Trophoblast cell (in vitro differentiated cells and primary cell): ENCODE measurements around the gene KARS1.

Experiments
- DNase-seq, 2 donors: peaks; one replicate each; pipeline ENCODE4 v3.0.0-alpha.2; 2016
- H2AFZ ChIP-seq: 2 replicates; pipeline ENCODE4 v1.6.1; 2013; ENCODE audit warnings: low read length, moderate library complexity, mild to moderate bottlenecking; ENCODE audit not compliant: insufficient read depth, poor library complexity
- H2AK5ac ChIP-seq: 2 replicates; pipeline ENCODE4 v1.6.1; 2013; ENCODE audit warnings: mild to moderate bottlenecking, low read length
- H2BK120ac ChIP-seq: 2 replicates; pipeline ENCODE4 v1.6.1; 2013; ENCODE audit warnings: low read length, mild to moderate bottlenecking, moderate library complexity; ENCODE audit not compliant: insufficient read depth, poor library complexity
- H2BK12ac ChIP-seq: 2 replicates; pipeline ENCODE4 v1.6.1; 2013; ENCODE audit warnings: mild to moderate bottlenecking, low read length, moderate library complexity
- H2BK5ac ChIP-seq: 2 replicates; pipeline ENCODE4 v1.6.1; 2013; ENCODE audit warnings: low read length, low read depth, moderate library complexity, mild to moderate bottlenecking; ENCODE audit not compliant: poor library complexity
- H3K14ac ChIP-seq: 2 replicates; pipeline ENCODE4 v1.6.1; 2013; ENCODE audit warnings: mild to moderate bottlenecking, low read length
- H3K18ac ChIP-seq: 2 replicates; pipeline ENCODE4 v1.6.1; 2013; ENCODE audit warnings: mild to moderate bottlenecking, low read length
- H3K23ac ChIP-seq: 2 replicates; pipeline ENCODE4 v1.6.1; 2013; ENCODE audit warnings: low read length
- H3K27ac ChIP-seq: 2 replicates; pipeline ENCODE4 v1.5.1; 2013; ENCODE audit warnings: low read depth, mild to moderate bottlenecking, inconsistent platforms, low read length, moderate library complexity
- H3K27me3 ChIP-seq: 2 replicates; pipeline ENCODE4 v1.6.1; 2013; ENCODE audit warnings: inconsistent platforms, mild to moderate bottlenecking, low read length, moderate library complexity; ENCODE audit not compliant: insufficient read depth
- H3K36me3 ChIP-seq, 2 experiments: 1 replicate in 1 of 2; 2 replicates in 1 of 2; pipeline ENCODE4 v1.6.1; 2013; ENCODE audit warnings: low read length in 2 of 2, mild to moderate bottlenecking in 2 of 2, moderate library complexity in 1 of 2; ENCODE audit not compliant: insufficient read depth in 2 of 2, control insufficient read depth in 1 of 2
- H3K4ac ChIP-seq: 2 replicates; pipeline ENCODE4 v1.6.1; 2013; ENCODE audit warnings: low read depth, mild to moderate bottlenecking, low read length, moderate library complexity
- H3K4me1 ChIP-seq, 2 experiments: 1 replicate in 1 of 2; 2 replicates in 1 of 2; pipeline ENCODE4 v1.6.1; 2013; ENCODE audit warnings: low read length in 2 of 2, mild to moderate bottlenecking in 2 of 2, moderate library complexity in 1 of 2; ENCODE audit not compliant: insufficient read depth in 2 of 2, control insufficient read depth in 1 of 2
- H3K4me2 ChIP-seq: 2 replicates; pipeline ENCODE4 v1.6.1; 2013; ENCODE audit warnings: inconsistent platforms, mild to moderate bottlenecking, low read length, moderate library complexity
- H3K4me3 ChIP-seq: 2 replicates; pipeline ENCODE4 v1.5.1; 2013; ENCODE audit warnings: mild to moderate bottlenecking, low read depth, low read length, inconsistent platforms
- H3K79me1 ChIP-seq: one replicate; pipeline ENCODE4 v1.6.1; 2013; ENCODE audit warnings: low read length
- H3K79me2 ChIP-seq: 2 replicates; pipeline ENCODE4 v1.6.1; 2013; ENCODE audit warnings: low read length, mild to moderate bottlenecking; ENCODE audit not compliant: control insufficient read depth, insufficient read depth, poor library complexity
- H3K9ac ChIP-seq: 2 replicates; pipeline ENCODE4 v1.6.1; 2013; ENCODE audit warnings: mild to moderate bottlenecking, low read length
- H3K9me3 ChIP-seq: 2 replicates; pipeline ENCODE4 v1.6.1; 2013; ENCODE audit warnings: low read depth, mild to moderate bottlenecking, control low read depth, inconsistent platforms, low read length; ENCODE audit not compliant: insufficient read depth
- H4K12ac ChIP-seq: 2 replicates; pipeline ENCODE4 v1.6.1; 2013; ENCODE audit warnings: low read depth, mild to moderate bottlenecking, low read length, moderate library complexity
- H4K8ac ChIP-seq: 2 replicates; pipeline ENCODE4 v1.6.1; 2013; ENCODE audit warnings: low read depth, mild to moderate bottlenecking, low read length, moderate library complexity
- H4K91ac ChIP-seq: one replicate; pipeline ENCODE4 v1.6.1; 2013; ENCODE audit warnings: low read depth, mild to moderate bottlenecking, low read length, moderate library complexity
- WGBS: extraction: QIAGEN DNeasy Blood & Tissue Kit; methylation state at CpG from one replicate; pipeline ENCODE4 v1.1.7; 2013; ENCODE audit warnings: missing lambda C conversion rate; ENCODE audit not compliant: insufficient read length, insufficient coverage; ENCODE audit errors: extremely low coverage; 5-methylcytosine and 5-hydroxymethylcytosine counted together

Gene KARS1

GRCh38 chr16:75616521-75617010 lies 30.9 kb downstream of the KARS1 start:
- Histone ChIP-seq H4K8ac (no peak overlapping the region), H3K18ac (no peak overlapping the region), H2BK120ac (no peak overlapping the region), H3K4me1 (no peaks in the 10 kb centered on the region), H2AK5ac (no peak overlapping the region), H4K91ac (no peak overlapping the region), H3K79me2 (no peaks in the 10 kb centered on the region), H3K27me3 (no peaks in the 10 kb centered on the region), H3K79me1 (no peaks in the 10 kb centered on the region), H4K12ac (no peak overlapping the region), H3K23ac (no peak overlapping the region), H3K4ac (no peak overlapping the region), H3K36me3 (peaks cover 28 to 49% of the 10 kb centered on the region in 2 experiments), H3K4me3 (no peak overlapping the region), H3K9me3 (no peaks in the 10 kb centered on the region), H3K27ac (no peak overlapping the region), H2BK12ac (no peak overlapping the region), H2BK5ac (no peak overlapping the region), H2AFZ (no peak overlapping the region), H3K4me2 (no peak overlapping the region), H3K9ac (no peak overlapping the region), H3K14ac (no peak overlapping the region)
- no peak for DNase-seq
- no CpG with 5 or more reads among the region's 4 CpGs for WGBS

- Histone ChIP-seq H3K79me2 (no peaks in the 10 kb centered on the region), H2BK120ac (no peak overlapping the region), H3K23ac (no peak overlapping the region), H3K27me3 (no peaks in the 10 kb centered on the region), H3K9ac (no peak overlapping the region), H3K4ac (no peak overlapping the region), H3K36me3 (peaks cover 31 to 55% of the 10 kb centered on the region in 2 experiments), H3K9me3 (no peaks in the 10 kb centered on the region), H3K4me1 (no peaks in the 10 kb centered on the region), H4K8ac (no peak overlapping the region), H2AFZ (no peak overlapping the region), H3K27ac (no peak overlapping the region), H2AK5ac (no peak overlapping the region), H3K14ac (no peak overlapping the region), H3K79me1 (no peaks in the 10 kb centered on the region), H3K4me2 (no peak overlapping the region), H2BK5ac (no peak overlapping the region), H4K12ac (no peak overlapping the region), H2BK12ac (no peak overlapping the region), H3K4me3 (no peak overlapping the region), H4K91ac (no peak overlapping the region), H3K18ac (no peak overlapping the region)
- no CpG with 5 or more reads among the region's 2 CpGs for WGBS
- no peak for DNase-seq
Measured at GRCh38 chr16:75615619-75616018, 31.8 kb downstream of the KARS1 start.

- Histone ChIP-seq H3K79me2 (no peaks in the 10 kb centered on the region), H3K79me1 (no peaks in the 10 kb centered on the region), H3K27ac (no peak overlapping the region), H3K27me3 (no peaks in the 10 kb centered on the region), H4K8ac (no peak overlapping the region), H4K12ac (no peak overlapping the region), H3K4me2 (no peak overlapping the region), H3K4me1 (no peaks in the 10 kb centered on the region), H4K91ac (no peak overlapping the region), H2BK120ac (no peak overlapping the region), H2AK5ac (no peak overlapping the region), H2BK5ac (no peak overlapping the region), H3K4ac (no peak overlapping the region), H3K14ac (no peak overlapping the region), H3K18ac (no peak overlapping the region), H3K9ac (no peak overlapping the region), H3K9me3 (no peaks in the 10 kb centered on the region), H2BK12ac (no peak overlapping the region), H3K4me3 (no peak overlapping the region), H3K36me3 (peaks cover 32 to 49% of the 10 kb centered on the region in 2 experiments), H3K23ac (no peak overlapping the region), H2AFZ (no peak overlapping the region)
- DNase-seq = no peak
- WGBS = no CpG with 5 or more reads among the region's 4 CpGs
Measured at GRCh38 chr16:75614066-75614897, 33.2 kb downstream of the KARS1 start.

- Histone ChIP-seq H3K36me3 (peaks cover 14 to 45% of the 10 kb centered on the region in 2 experiments), H4K8ac (no peak overlapping the region), H4K91ac (no peak overlapping the region), H3K4me3 (no peak overlapping the region), H3K18ac (no peak overlapping the region), H3K4me1 (no peaks in the 10 kb centered on the region), H2BK5ac (no peak overlapping the region), H2BK12ac (no peak overlapping the region), H3K79me1 (no peaks in the 10 kb centered on the region), H3K27ac (no peak overlapping the region), H3K27me3 (no peaks in the 10 kb centered on the region), H3K23ac (no peak overlapping the region), H3K9me3 (peaks cover 1% of the 10 kb centered on the region), H2BK120ac (no peak overlapping the region), H3K9ac (no peak overlapping the region), H2AK5ac (no peak overlapping the region), H3K79me2 (no peaks in the 10 kb centered on the region), H2AFZ (no peak overlapping the region), H3K4me2 (no peak overlapping the region), H4K12ac (no peak overlapping the region), H3K14ac (no peak overlapping the region), H3K4ac (no peak overlapping the region)
- DNase-seq = no peak
- WGBS = no CpG with 5 or more reads among the region's 1 CpG
Measured at GRCh38 chr16:75606507-75606906, 41.0 kb downstream of the KARS1 start.
